ENCODE measurements around the gene HSPB2.
"Not testable (repeated sequence)": the region's sequence is repeated elsewhere in the genome, so short reads cannot be mapped to it uniquely, and the experiment has no call there.

HSPB2 gene, protein sequence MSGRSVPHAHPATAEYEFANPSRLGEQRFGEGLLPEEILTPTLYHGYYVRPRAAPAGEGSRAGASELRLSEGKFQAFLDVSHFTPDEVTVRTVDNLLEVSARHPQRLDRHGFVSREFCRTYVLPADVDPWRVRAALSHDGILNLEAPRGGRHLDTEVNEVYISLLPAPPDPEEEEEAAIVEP

DNA sequence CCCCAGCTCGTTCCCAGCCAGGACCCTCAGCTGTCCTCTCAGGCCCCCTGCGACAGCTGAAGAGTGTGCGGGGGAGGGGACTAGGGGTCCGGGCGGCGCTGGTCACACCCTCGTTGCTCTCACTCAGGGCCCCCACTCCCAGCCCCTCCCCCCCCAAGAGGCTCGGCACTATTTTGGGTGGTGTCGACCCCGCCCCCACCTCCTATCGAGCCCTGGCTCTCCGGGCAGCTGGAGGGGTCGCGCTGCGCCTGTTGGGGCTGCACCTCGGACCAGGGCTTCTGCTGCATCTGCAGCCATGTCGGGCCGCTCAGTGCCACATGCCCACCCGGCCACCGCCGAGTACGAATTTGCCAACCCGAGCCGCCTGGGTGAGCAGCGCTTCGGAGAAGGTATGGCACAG lies at the start of gene HSPB2:
HSPB2 (plus strand) TSS at position 200 of the 400 bp plus-strand sequence; CDS start at position 296, 96 bp downstream.
- DNase-seq (ENCODE audit: low read depth in 2 of 2, low spot score in 1 of 2): no peak

DNA sequence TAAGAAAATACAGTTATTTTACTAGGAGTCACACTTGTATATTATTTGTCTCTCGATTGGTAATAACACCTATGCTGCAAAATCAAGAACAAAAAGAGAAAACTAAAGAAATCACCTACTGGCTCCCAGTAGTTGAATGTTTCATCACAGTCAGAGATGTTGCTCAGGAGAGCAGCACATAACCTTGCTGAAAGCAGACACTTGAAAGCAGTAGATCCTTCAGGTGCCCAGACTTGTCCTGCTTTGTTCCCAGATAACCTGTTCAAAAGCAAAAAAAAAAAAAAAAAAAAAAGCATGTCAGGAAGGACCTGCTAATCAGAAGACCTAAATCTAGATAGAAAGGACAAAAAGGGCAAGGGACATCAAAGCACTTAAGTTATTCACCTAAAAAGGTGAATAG lies 42.4 kb upstream of the HSPB2 start:
- no peak for DNase-seq (ENCODE audit: low read depth in 2 of 2, low spot score in 1 of 2)

DNA sequence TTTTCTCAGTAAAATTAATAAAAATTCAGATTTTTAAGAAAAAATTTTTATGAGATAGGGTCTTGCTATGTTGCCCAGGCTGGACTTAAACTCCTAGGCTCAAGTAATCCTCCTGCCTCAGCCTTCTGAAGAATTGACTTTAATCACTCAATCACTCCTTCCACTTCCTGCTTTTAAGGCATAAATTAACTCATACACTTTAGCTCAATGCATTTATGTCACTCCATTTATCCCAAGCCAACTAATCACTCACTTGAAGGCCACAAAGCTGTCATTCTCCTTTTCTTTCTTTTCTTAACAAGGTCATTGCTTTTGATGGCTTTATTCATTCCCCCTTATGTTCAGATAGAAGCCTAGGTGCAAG lies 42.0 kb upstream of the HSPB2 start:
- DNase-seq (ENCODE audit: low read depth in 2 of 2, low spot score in 1 of 2): no peak

DNA sequence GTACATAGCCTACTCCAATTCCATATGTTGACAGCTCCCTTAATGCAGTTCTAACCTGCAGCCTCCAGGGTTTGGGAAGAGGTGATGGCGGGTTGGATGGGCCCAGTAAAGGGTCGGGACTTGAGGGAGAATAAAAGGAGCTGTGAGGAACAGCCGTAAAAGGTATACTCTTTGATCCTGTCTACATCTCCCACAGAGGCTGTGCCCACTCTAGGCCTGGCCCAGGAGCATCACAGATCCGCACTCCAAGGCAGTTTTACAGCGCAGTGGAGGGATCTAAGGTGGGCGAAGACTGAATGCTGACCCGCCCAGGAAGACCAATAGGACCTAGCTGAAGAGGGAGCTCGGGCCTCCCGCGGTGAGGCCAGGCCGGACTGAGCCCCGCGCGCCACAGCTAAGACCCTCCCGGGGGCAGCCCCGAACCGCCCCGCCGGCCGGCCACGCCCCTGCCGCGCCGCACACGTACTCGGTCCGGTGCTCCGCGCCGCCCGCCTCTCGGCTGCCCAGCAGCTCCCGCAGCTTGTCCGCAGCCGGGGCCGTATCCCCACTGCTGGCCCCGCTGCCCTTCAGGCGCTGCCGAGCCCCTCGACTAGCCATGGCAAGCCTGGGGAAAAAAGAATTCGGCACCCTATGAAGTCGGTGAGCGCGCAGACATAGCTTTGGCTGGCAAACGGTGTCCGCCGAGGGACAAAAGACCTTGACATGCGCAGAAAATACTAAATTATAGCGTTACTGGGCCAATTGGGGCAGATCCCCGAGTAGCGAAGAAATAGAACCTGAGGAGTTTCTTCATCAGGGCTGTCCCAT lies 41.4 kb upstream of the HSPB2 start, which contains the start of gene ALG9:
ALG9 (minus strand) TSS at position 696 of the 807 bp plus-strand sequence; CDS start at position 597, 99 bp downstream.
- DNase-seq (ENCODE audit: low read depth in 2 of 2, low spot score in 1 of 2): peak; percentile 77 to 86

DNA sequence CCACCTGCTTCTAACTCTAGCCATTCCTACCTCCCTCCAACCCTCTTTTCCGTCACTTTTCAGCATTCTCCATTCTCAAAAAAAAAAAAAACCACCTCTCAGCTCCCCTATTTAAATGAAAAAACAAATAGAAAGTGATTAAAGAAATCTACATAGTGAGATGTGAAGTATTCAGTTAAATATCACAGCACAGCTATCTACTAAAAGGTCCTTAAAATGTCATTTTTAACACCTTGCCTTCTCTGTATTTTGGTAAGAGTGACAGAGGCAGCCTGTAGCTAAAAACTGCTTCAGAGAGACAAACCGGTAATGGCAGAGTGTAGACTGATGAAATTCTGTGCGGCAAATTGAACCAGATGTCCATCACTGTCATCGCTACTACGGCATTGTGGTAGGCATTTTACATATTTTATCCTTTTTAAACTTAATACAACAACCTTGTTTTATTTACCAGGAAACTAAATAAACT lies 40.8 kb upstream of the HSPB2 start:
- no peak for DNase-seq (ENCODE audit: low read depth in 2 of 2, low spot score in 1 of 2)

DNA sequence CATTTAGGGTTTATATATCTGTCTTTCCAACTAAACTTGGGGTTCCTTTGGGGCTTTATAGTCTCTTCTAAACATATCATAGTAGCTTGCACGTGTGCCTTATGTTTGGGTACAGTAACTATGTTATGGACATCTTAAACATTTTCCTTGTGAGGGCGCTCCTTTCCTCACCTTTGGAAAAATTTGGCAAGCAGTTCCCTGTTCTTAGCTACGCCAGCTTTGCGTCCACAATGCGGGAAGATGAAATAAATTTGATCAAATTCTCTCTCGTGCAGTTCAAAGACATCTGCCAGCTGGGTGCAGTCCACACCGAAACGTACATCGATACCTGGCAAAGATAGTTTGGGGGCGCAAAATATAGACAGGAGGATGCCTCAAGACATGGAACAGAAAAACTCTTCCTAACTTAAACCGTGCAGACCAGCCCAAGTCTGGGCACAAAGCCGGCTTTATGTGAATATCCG lies 34.1 kb upstream of the HSPB2 start:
- no peak for DNase-seq (ENCODE audit: low read depth in 2 of 2, low spot score in 1 of 2)

DNA sequence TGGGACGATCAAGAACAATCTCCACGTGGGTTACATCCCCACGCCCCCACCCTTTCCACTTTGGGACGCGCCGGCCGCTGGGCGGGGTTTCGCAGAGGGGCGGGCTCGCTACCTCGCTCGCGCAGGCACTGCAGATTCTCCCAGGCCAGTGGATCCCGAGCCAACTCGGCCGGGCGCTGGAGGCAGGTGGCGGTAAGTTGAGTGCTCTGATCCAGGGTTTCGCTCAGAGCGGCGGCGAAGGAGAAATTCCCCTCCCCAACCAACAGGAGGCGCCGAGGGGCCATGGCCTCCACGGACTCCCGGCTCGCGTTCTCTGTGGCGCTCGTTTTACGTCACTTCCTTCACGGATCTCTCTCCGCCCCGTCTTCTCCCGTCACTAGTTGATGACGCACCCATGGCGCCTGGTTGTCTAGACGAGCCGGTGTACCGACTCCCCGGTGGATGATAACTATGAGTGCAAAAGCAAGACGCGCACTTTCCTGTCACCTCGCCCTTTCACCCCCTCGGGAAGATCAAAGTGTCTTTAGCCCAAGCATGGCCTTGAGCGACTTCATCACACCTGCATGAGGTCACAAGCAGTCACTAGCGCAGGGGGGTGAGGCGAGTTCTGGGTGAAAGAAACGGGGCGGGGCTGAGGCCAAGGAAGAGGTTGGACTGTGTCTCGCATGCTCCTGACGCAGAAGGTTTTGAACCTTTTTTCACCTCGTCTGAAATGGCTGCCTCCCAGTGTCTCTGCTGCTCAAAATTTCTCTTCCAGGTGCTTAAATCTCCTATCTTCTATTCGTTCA lies 33.5 kb upstream of the HSPB2 start, which contains the start of the genes CFAP68 and FDXACB1:
CFAP68 (plus strand) TSS at position 693 of the 788 bp plus-strand sequence; CDS start at position 713, 20 bp downstream.
FDXACB1 (minus strand) TSS at position 317 of the 788 bp plus-strand sequence; CDS start at position 284, 33 bp downstream.
- peak; percentile 89 for DNase-seq (ENCODE audit: low read depth in 2 of 2, low spot score in 1 of 2)

DNA sequence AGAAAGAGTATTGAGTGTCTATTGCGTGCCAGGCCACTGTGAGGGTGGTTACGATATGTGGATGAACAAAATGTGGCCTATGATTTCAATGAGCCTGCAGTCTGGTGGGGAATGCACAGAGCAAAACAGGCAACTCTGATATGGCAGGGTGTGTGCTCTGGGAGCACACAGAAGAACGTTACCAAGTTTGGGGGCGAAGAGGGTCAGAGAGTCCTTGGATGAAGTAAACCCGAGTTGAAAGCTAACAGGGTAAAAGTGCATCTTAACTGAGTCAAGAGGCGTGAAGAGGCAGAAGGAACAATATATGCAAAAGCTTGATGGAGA lies 32.9 kb upstream of the HSPB2 start:
- no peak for DNase-seq (ENCODE audit: low read depth in 2 of 2, low spot score in 1 of 2)

DNA sequence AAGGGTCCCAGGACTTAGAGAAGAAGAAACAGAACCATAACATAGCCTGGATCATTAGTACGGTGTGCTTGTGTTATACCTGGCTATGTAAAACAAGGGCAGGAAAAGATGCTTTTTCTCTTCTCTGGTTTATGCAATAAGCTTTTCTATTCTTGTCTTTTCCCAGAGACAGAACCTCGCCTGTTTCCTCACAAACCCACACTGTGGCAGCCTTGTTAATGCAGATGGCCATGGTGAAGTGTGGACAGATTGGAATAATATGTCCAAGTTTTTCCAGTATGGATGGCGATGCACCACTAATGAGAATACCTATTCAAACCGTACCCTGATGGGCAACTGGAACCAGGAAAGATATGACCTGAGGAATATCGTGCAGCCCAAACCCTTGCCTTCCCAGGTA lies 30.3 kb upstream of the HSPB2 start:
- no peak for DNase-seq (ENCODE audit: low read depth in 2 of 2, low spot score in 1 of 2)

DNA sequence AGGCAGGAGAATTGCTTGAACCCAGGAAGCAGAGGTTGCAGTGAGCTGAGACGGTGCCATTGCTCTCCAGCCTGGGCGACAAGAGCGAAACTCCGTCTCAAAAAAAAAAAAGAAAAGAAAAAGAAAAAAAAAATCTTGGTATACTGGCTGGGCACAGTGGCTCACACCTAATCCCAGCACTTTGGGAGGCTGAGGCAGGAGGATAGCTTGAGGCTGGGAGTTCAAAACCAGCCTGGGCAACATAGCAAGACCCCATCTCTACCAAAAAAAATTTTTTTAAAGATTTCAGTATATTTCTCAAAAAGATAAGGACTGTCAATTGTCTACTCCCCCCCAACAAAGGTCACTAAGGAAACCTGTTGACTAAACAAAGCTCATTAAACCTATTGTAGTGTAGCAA lies 27.5 kb upstream of the HSPB2 start:
- DNase-seq (ENCODE audit: low read depth in 2 of 2, low spot score in 1 of 2): not testable (repeated sequence)

DNA sequence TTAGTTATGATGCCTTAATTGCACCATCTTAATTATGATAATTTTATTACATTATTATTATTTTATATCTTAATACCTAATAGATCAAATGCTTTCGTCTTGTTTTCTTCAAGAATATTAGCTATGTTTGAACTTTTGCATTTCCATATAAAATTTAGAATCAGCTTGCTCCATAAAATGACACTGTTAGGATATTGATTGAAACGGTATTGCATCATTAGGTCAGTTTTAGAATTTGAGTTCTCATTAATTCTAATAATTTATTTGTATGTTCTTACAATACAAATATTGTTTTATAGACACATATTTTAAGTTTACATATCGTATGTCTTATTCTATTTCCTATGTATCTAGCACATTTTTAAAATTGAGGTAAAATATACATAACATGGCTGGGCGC lies 26.5 kb upstream of the HSPB2 start:
- DNase-seq (ENCODE audit: low read depth in 2 of 2, low spot score in 1 of 2): no peak

DNA sequence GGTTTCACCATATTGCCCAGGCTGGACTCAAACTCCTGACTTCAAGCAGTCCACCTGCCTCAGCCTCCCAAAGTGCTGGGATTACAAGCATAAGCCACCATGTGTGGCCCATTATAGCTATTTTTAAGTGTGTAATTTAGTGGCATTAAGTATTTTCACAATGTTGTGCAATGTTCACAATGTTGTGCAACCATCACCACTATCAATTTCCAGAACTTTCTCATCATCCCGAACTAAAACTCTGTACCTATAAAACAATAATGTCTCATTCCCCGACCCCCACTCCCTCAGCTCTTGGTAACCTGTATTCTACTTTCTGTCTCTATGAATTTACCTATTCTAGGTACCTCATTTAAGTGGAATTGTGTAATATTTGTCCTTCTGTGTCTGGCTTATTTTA lies 25.7 kb upstream of the HSPB2 start:
- DNase-seq (ENCODE audit: low read depth in 2 of 2, low spot score in 1 of 2): no peak

DNA sequence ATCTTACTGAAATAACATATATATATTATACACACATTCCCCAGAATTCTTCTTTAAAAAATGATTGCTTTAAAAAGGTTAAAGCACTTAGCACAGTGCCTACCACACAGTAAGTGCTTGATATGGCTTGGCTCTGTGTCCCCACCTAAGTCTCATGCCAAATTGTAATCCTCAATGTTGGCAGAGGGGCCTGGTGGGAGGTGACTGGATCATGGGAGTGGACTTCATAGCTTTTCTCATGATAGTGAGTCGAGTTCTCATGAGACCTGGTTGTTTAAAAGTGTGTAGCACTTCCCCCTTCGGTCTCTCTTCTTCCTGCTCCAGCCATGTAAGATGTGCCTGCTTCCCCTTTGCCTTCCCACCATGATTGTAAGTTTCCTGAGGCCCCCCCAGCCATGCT lies 7.1 kb upstream of the HSPB2 start:
- DNase-seq (ENCODE audit: low read depth in 2 of 2, low spot score in 1 of 2): no peak

DNA sequence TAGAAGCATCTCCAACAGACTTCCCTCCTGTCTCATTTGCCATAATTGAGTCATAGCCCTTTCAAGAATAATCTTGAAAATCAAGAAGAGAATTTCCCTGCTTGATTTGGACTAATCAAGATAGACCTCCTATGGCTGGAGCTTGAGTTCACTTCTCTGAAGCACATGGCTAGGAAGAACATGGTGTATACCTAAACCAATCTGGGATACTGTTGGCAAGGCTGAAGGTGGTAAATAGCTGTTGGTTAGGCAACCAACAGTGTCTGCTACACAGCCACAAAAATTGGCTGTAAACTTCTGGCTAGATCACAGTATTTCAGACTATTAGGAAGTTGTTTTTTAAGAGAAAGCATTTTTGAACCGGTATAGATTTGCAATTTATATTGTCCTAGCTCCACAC lies 5.9 kb upstream of the HSPB2 start:
- no peak for DNase-seq (ENCODE audit: low read depth in 2 of 2, low spot score in 1 of 2)

DNA sequence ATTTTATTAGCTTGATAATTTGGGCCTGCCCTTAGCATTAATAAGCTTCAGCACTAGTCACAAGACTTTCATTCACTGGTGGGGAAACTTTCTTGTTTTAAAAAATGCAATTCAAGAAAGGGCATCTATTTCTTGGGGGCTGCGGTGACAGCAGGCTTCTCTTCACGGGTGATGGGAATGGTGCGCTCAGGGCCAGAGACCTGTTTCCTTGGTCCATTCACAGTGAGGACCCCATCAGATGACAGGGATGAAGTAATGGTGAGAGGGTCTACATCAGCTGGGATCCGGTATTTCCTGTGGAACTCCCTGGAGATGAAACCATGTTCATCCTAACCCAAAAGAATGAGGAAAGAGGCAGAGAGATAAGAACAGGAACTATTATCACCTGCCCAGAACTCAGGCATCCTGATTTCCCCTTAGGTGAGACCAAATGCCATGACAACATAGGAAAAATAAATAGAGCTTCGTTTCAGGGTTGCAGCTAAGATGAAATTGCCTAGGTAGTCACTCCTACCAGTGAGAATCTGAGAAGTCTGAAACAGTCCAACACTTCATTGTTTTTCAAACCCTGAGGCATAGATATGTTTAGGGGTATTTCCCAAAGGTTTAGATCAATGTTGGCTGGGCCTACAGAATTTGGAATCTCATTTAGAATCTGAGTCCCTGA lies 3.8 kb upstream of the HSPB2 start:
- DNase-seq (ENCODE audit: low read depth in 2 of 2, low spot score in 1 of 2): no peak

DNA sequence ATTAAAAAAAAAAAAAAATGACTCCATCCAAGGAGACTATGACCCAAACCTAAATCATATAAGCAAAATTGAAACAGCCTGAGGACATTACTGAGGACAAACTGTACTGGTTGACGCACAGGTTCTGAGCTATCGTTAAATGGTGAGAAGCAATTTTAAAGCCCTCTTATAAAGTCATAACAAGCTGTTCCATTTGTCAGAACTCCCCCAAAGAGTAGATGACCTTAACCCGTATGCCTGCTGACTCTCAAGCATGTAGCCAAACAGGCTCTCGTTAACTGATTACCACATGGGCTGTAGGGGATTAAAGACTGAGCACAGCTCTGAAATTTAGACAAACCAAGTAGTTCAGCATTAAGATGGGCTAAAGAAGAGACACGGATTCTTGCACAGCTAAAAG lies 3.2 kb upstream of the HSPB2 start:
- DNase-seq (ENCODE audit: low read depth in 2 of 2, low spot score in 1 of 2): no peak

DNA sequence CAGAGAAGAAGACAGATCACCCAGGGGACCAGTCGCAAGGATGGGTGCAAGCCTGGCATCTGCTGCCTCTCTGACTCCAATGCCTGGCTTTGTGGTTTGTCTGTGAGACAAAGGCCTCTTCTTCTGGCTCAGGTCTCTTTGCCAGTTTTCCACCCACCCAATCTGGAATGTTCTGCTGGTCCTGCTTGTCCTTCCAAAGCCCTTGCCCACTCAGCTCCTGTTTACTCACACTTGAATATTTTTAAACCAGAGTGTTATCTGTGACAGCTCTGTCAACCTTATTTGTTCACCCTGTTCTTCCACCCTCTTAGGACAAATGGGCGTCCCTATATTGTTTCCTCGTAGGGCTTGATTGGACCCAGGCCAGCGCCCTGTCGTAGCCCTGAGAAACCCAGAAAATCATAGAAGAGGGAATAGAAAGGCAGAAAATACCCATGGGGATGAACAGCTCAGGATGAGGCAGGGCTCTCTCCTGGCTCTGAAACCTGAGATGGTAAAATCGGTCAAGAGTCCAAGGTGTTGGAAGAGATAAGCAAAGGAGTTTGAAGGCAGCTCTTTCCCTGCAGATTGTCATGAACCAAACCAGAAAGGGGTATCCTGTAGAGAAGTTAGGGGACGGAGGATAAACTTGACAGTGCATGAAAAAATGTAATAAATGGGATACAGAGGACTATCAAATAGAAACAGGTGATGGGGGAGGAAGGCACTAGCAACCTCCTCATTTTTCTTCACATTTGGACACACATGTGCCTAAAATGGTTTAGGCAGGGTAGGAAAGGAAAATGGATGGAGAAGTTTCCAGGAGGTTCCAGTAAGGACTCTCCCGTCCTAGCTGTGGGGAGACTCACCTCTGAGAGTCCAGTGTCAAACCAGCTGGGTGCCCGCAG lies 1.6 kb upstream of the HSPB2 start:
- no peak for DNase-seq (ENCODE audit: low read depth in 2 of 2, low spot score in 1 of 2)

DNA sequence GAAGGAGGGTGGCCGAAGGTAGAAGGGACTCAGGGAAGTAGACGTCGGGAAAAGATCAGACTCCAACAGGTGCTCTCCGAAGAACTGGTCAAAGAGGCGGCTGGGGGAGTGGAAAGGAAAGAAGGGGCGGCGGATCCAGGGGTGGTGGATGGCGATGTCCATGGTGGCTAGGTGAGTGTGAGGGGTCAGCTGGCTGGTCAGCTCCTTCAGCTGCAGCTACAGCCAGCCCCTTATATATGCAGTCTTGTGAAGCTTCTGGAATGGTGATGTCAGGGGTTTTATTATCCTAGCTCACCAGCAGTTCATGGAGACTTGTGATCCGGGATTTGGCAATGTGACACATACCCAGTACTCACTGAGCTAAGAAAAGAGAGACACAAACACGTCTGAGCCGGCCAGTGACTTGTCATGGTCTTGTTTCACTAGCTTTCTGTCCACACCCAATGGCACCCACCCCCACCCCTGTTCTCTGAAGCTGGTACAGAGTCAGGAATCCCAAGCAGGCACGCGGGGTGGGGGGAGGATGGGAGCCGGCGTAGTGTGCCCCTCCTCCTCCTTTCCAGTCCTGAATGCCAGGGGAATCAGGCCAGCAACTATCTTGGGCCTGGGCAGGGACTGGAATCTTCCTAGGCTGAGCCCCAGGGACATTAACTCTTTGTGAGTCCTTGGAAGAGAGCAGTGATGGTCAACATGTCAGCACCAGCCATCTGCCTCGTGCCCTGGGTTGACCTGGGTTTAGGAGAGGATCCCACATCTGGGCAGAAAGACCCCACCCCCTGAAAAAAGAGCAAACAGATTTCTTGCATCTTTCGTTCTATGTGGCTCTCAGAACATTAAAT lies 752 bp upstream of the HSPB2 start, which contains the start of gene CRYAB:
CRYAB (minus strand) TSS at position 208 of the 839 bp plus-strand sequence; CDS start at position 162, 46 bp downstream.
- DNase-seq (ENCODE audit: low read depth in 2 of 2, low spot score in 1 of 2): no peak

Data from stimulated activated CD8-positive, alpha-beta memory T cell treated with anti-CD3 and anti-CD28 coated beads, Interleukin-4, amount 100 ng/mL, for 4 hours (primary cell).